H1 (cell line): Measurements from ENCODE around the gene CYSRT1. TPM values are rescaled to one million over a fixed set of nuclear protein-coding genes. Genes with fewer than 3 reads are reported as not detected.

Experiments used
- HDAC6 ChIP-seq: IDR thresholded peaks from one replicate; pipeline ENCODE4 v1.7.1; 2012; ENCODE audit warnings: low read depth, mild to moderate bottlenecking, inconsistent platforms, low read length, moderate library complexity
- MAFK ChIP-seq: IDR thresholded peaks from 2 replicates; pipeline ENCODE4 v1.6.1; 2012; ENCODE audit warnings: low read depth, mild to moderate bottlenecking, improper control_type of control experiment, low read length
- POU5F1 ChIP-seq: IDR thresholded peaks from 2 replicates; pipeline ENCODE4 v1.6.1; 2011; ENCODE audit warnings: low read depth, mild to moderate bottlenecking, low read length, moderate library complexity
- RAD21 ChIP-seq, 2 experiments: IDR thresholded peaks in 1 of 2; conservative IDR thresholded peaks in 1 of 2; 2 replicates each; pipeline ENCODE4 v1.6.1; 2011; ENCODE audit warnings: low read depth in 2 of 2, low read length in 2 of 2, improper control_type of control experiment in 1 of 2, inconsistent platforms in 1 of 2, mild to moderate bottlenecking in 1 of 2, moderate library complexity in 1 of 2
- SIX5 ChIP-seq: IDR thresholded peaks from 2 replicates; pipeline ENCODE4 v1.6.1; 2011; ENCODE audit warnings: mild to moderate bottlenecking, low read depth, low read length
- SP4 ChIP-seq: IDR thresholded peaks from 2 replicates; pipeline ENCODE4 v1.6.1; 2012; ENCODE audit warnings: low read length, inconsistent platforms
- SRF ChIP-seq: IDR thresholded peaks from 2 replicates; pipeline ENCODE4 v1.6.1; 2011; ENCODE audit warnings: mild to moderate bottlenecking, low read depth, low read length, moderate library complexity
- TAF1 ChIP-seq: IDR thresholded peaks from 2 replicates; pipeline ENCODE4 v1.6.1; 2011; ENCODE audit warnings: mild to moderate bottlenecking, low read depth, low read length
- ZNF274 ChIP-seq: IDR thresholded peaks from 2 replicates; pipeline ENCODE4 v1.7.0; 2012; ENCODE audit warnings: low read length, borderline replicate concordance; ENCODE audit errors: extremely low read depth
- polyA plus RNA-seq, 7 experiments: library from polyadenylated mRNA; depleted of rRNA in 3 of 7; stranded (reverse) in 5 of 7; unstranded in 2 of 7; fragments of >200 nt in 5 of 7; fragments of 200-250 nt in 2 of 7; gene quantifications; 1 replicate in 5 of 7; 2 replicates in 1 of 7; 4 replicates in 1 of 7; pipeline versions ENCODE4 v1.2.1 to v1.2.3, GENCODE V29; 2011 to 2013; ENCODE audit warnings: missing spikeins in 2 of 7, mixed read lengths in 2 of 7
- total RNA-seq: library from RNA; stranded (reverse); fragmentation: NEBNext Ultra II Directional; extraction: Animal tissue kit (Norgen Biotek cat#: 25700); gene quantifications from 2 replicates; pipeline ENCODE4 v1.2.1, GENCODE V29; 2021

CYSRT1 gene
- total and polyA plus RNA-seq, 2 of the 8 experiments (the other 6 are each of a cell fraction or from before 2014, with no cell fraction given) = 1.0 to 6.5 TPM

DNA sequence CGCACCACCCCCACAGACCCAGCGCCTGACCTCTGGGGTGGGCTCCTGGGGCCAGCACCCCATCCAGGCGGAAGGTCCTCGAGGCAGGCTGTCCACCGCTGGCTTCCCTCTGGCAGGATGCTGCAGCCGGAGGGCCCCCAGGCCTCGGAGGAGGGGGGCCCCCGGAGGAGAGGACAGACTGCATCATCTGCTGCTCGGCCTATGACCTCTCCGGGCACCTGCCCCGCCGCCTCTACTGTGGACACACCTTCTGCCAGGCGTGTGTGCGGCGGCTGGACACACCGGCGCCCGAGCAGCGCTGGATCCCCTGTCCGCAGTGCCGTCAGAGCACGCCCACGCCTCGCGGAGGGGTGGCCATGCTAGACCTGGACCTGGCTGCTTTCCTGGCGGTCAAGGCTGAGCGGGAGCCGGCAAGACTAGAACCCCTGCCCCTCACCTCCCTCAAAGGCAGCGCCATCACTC is 3.6 kb downstream of the CYSRT1 start (continued):
- TF ChIP-seq MAFK (no peak), SP4 (no peak), SRF (no peak), TAF1 (no peak), POU5F1 (no peak), ZNF274 (no peak), RAD21 (IDR thresholded peaks at IDR 0.05 in 1 of 2, conservative IDR thresholded peaks at IDR 0.05 in 1 of 2; ENCODE audit: low read depth in 2 of 2, low read length in 2 of 2) (no peak), HDAC6 (no peak), SIX5 (no peak)
- TF ChIP-seq, all 59 proteins: peak for 0
